GM12878 (cell line): ENCODE data around the gene DNAJC12. TPM values are rescaled to one million over a fixed set of nuclear protein-coding genes. Genes with fewer than 3 reads are reported as not detected.

ENCODE experiments used
- ATAC-seq: fragments of 200-7000 bp; cut with Tn5 transposase; 3 replicates; pipeline ENCODE4 v1.9.1; 2020; ENCODE audit warnings: mild to moderate bottlenecking, moderate library complexity
- BruUV-seq: library from RNA; stranded (reverse); fragments of 400-500 nt; replicated peaks from 2 replicates; lab custom pipeline; 2021; lab: Mats Ljungman, UMichigan
- CTCF ChIA-PET: fragments of 300-600 bp; sonication (Branson Sonifier 250); formaldehyde crosslinking; extraction: SDS; loops from one replicate; lab custom pipeline; 2021; ENCODE audit warnings: inconsistent platforms; lab: Yijun Ruan, JAX
- POLR2A ChIA-PET: fragments of 350-600 bp; formaldehyde crosslinking; extraction: SDS; loops from one replicate; lab custom pipeline; 2021; ENCODE audit warnings: inconsistent platforms; lab: Charles Lee
- RAD21 ChIA-PET: fragments of 300-600 bp; sonication (Branson Sonifier 250); formaldehyde crosslinking; loops from one replicate; lab custom pipeline; 2023; ENCODE audit warnings: antibody characterized with exemption; ENCODE audit not compliant: unreplicated experiment; lab: Charles Lee
- SMC1A ChIA-PET: fragments of 300-600 bp; sonication (Branson Sonifier 250); formaldehyde crosslinking; loops from one replicate; lab custom pipeline; 2023; ENCODE audit not compliant: unreplicated experiment, uncharacterized antibody; lab: Charles Lee
- DNase-seq: peaks from one replicate; pipeline ENCODE4 v3.0.0-alpha.2; 2011; ENCODE audit warnings: low read depth, low spot score
- FAIRE-seq: peaks from 3 replicates; lab custom pipeline; 2011; peaks lifted over from hg19 to GRCh38; lab: Jason Lieb, UNC
- H2AFZ ChIP-seq: 2 replicates; pipeline ENCODE4 v1.6.0; 2011; ENCODE audit warnings: low read depth, low read length, control low read depth; ENCODE audit not compliant: control insufficient read depth
- H3K27ac ChIP-seq: 2 replicates; pipeline ENCODE4 v1.5.1; 2011; ENCODE audit warnings: control low read depth; ENCODE audit not compliant: control insufficient read depth, insufficient read depth
- H3K27me3 ChIP-seq, 2 experiments: replicated peaks in 1 of 2; 2 replicates each; pipeline versions ENCODE4 v1.6.0 to v1.6.1; 2011; ENCODE audit warnings: low read length in 1 of 2; ENCODE audit not compliant: control insufficient read depth in 2 of 2, insufficient read depth in 2 of 2
- H3K36me3 ChIP-seq, 2 experiments: 2 replicates each; pipeline ENCODE4 v1.5.1; 2011; ENCODE audit warnings: low read length in 1 of 2; ENCODE audit not compliant: control insufficient read depth in 2 of 2, insufficient read depth in 2 of 2
- H3K4me1 ChIP-seq: 2 replicates; pipeline ENCODE4 v1.6.1; 2011; ENCODE audit warnings: mild to moderate bottlenecking, low read length, moderate library complexity, mixed read lengths; ENCODE audit not compliant: control insufficient read depth, insufficient read depth
- H3K4me2 ChIP-seq: 2 replicates; pipeline ENCODE4 v1.6.0; 2011; ENCODE audit warnings: control low read depth; ENCODE audit not compliant: control insufficient read depth, insufficient read depth
- H3K4me3 ChIP-seq: fragments of 200-600 bp; sonication (generic); 2 replicates; pipeline ENCODE4 v1.5.1; 2016
- H3K79me2 ChIP-seq: 2 replicates; pipeline ENCODE4 v1.6.0; 2011; ENCODE audit warnings: low read length; ENCODE audit not compliant: control insufficient read depth, insufficient read depth
- H3K9ac ChIP-seq: 2 replicates; pipeline ENCODE4 v1.8.0; 2011; ENCODE audit warnings: low read length, control low read depth, mixed read lengths; ENCODE audit not compliant: control insufficient read depth, insufficient read depth
- H3K9me3 ChIP-seq: replicated peaks from 3 replicates; pipeline ENCODE4 v1.5.1; 2011; ENCODE audit warnings: mild to moderate bottlenecking, low read length; ENCODE audit not compliant: control insufficient read depth, insufficient read depth
- H4K20me1 ChIP-seq: 2 replicates; pipeline ENCODE4 v1.6.0; 2011; ENCODE audit not compliant: control insufficient read depth, insufficient read depth
- BRCA1 ChIP-seq: IDR thresholded peaks from 2 replicates; pipeline ENCODE4 v1.6.1; 2011; ENCODE audit warnings: low read depth, low read length, improper control_type of control experiment
- CEBPB ChIP-seq, 2 experiments: fragments of 150-350 bp in 1 of 2; IDR thresholded peaks; 2 replicates each; pipeline ENCODE4 v1.6.1; 2012 to 2014; ENCODE audit warnings: low read depth in 2 of 2, low read length in 2 of 2, borderline replicate concordance in 1 of 2, inconsistent platforms in 1 of 2
- E2F8 ChIP-seq: fragments of 450-650 bp; IDR thresholded peaks from 2 replicates; pipeline ENCODE4 v1.6.1; 2018; ENCODE audit warnings: mild to moderate bottlenecking, low read depth, moderate library complexity; ENCODE audit not compliant: partially characterized antibody
- EED ChIP-seq: sonication (generic); IDR thresholded peaks from 2 replicates; pipeline ENCODE4 v1.6.1; 2016; ENCODE audit warnings: antibody characterized with exemption, low read depth
- ESRRA ChIP-seq: IDR thresholded peaks from 2 replicates; pipeline ENCODE4 v1.6.1; 2012; ENCODE audit warnings: mild to moderate bottlenecking, low read length, improper control_type of control experiment
- FOXK2 ChIP-seq: fragments of 450-650 bp; IDR thresholded peaks from 2 replicates; pipeline ENCODE4 v1.6.1; 2017; ENCODE audit warnings: mild to moderate bottlenecking, moderate library complexity
- HDGF ChIP-seq: fragments of 450-650 bp; IDR thresholded peaks from 2 replicates; pipeline ENCODE4 v1.6.1; 2016; ENCODE audit warnings: antibody characterized with exemption
- PML ChIP-seq: IDR thresholded peaks from 2 replicates; pipeline ENCODE4 v1.6.1; 2012; ENCODE audit warnings: low read length, inconsistent platforms
- POLR2A ChIP-seq: IDR thresholded peaks from 2 replicates; pipeline ENCODE4 v1.6.1; 2011; ENCODE audit warnings: low read depth, mild to moderate bottlenecking, low read length
- RCOR1 ChIP-seq: conservative IDR thresholded peaks from 2 replicates; pipeline ENCODE4 v1.6.1; 2012; ENCODE audit warnings: low read depth, low read length, improper control_type of control experiment
- SIX5 ChIP-seq: IDR thresholded peaks from 2 replicates; pipeline ENCODE4 v1.6.1; 2011; ENCODE audit warnings: mild to moderate bottlenecking, low read depth, low read length, moderate library complexity; ENCODE audit not compliant: severe bottlenecking
- STAT3 ChIP-seq: IDR thresholded peaks from 2 replicates; pipeline ENCODE4 v1.6.1; 2011; ENCODE audit warnings: low read depth, low read length, improper control_type of control experiment
- TCF7 ChIP-seq: IDR thresholded peaks from 2 replicates; pipeline ENCODE4 v1.6.1; 2014; ENCODE audit warnings: antibody characterized with exemption, borderline replicate concordance
- WRNIP1 ChIP-seq: IDR thresholded peaks from 2 replicates; pipeline ENCODE4 v1.6.1; 2011; ENCODE audit warnings: low read depth, low read length, improper control_type of control experiment, borderline replicate concordance
- ZBTB33 ChIP-seq: fragments of 450-650 bp; IDR thresholded peaks from 2 replicates; pipeline ENCODE4 v1.6.1; 2017; ENCODE audit warnings: mild to moderate bottlenecking
- ZZZ3 ChIP-seq: IDR thresholded peaks from 2 replicates; pipeline ENCODE4 v1.6.1; 2011; ENCODE audit warnings: low read depth; ENCODE audit not compliant: control insufficient read depth, insufficient read length
- WGBS: methylation state at CpG from one replicate; pipeline ENCODE4 v1.1.6; 2016; ENCODE audit warnings: low lambda C conversion rate; ENCODE audit not compliant: insufficient replicate concordance, insufficient coverage; ENCODE audit errors: missing lambda C conversion rate; 5-methylcytosine and 5-hydroxymethylcytosine counted together
- in situ Hi-C: fragments of 300-500 bp; cut with MboI; formaldehyde crosslinking; loops from 9 replicates; pipeline ENCODE4 v1.14.3; 2018; ENCODE audit warnings: mixed read lengths
- intact Hi-C: fragments of 100-400 bp; cut with micrococcal nuclease; formaldehyde crosslinking; loops from one replicate; pipeline ENCODE4 v1.14.2; 2022; ENCODE audit not compliant: unreplicated experiment
- polyA plus RNA-seq, 11 experiments: library from polyadenylated mRNA; depleted of rRNA in 4 of 11; unstranded in 6 of 11; stranded (reverse) in 5 of 11; fragments of >200 nt; fragmentation: Nextera tagmentation in 4 of 11; fragmentation: Illumina TruSeq in 1 of 11; extraction: Ambion mirVana in 4 of 11; extraction: Trizol in 1 of 11; gene quantifications; 1 replicate in 1 of 11; 2 replicates in 10 of 11; pipeline versions ENCODE4 v1.2.1 to v1.2.3, GENCODE V29; 2011 to 2016; ENCODE audit warnings: inconsistent platforms in 2 of 11, missing spikeins in 2 of 11, low read depth in 1 of 11
- total RNA-seq, 4 experiments: library from RNA; depleted of rRNA in 3 of 4; stranded (reverse); fragments of >200 nt in 3 of 4; fragmentation: Illumina TruSeq in 1 of 4; extraction: Trizol in 1 of 4; gene quantifications; 2 replicates each; pipeline versions ENCODE4 v1.2.1 to v1.2.3, GENCODE V29; 2013 to 2021
- TF ChIP-seq, protein P1 (sequence below): fragments of 150-350 bp; IDR thresholded peaks from 2 replicates; pipeline ENCODE4 v1.6.1; 2014; ENCODE audit warnings: mild to moderate bottlenecking, low read depth, low read length

The DNAJC12 gene
- total and polyA plus RNA-seq, 10 of the 15 experiments (the other 5 are each of a cell fraction or from before 2014, with no cell fraction given): 1.1 to 4.5 (median 3.0) TPM

- no peak for ATAC-seq
- H3K9ac ChIP-seq: no peak overlapping the region
- RAD21 ChIA-PET: no interaction called here
- no peaks in the 10 kb centered on the region for H3K9me3 ChIP-seq
- intact Hi-C loops (no loop called here), in situ Hi-C loops (no loop called here)
- no TSS peak for BruUV-seq
- no peaks in the 10 kb centered on the region for H3K4me1 ChIP-seq
- no peak overlapping the region for H3K4me3 ChIP-seq
- H3K36me3 ChIP-seq: no peaks in the 10 kb centered on the region
- no peak for TF ChIP-seq WRNIP1
- no peak for TF ChIP-seq HDGF
- no peak for TF ChIP-seq SIX5
- no peak for TF ChIP-seq CEBPB (IDR thresholded peaks at IDR 0.05; ENCODE audit: borderline replicate concordance in 1 of 2, low read depth in 2 of 2, low read length in 2 of 2)
- no peak for TF ChIP-seq STAT3
- no peak for TF ChIP-seq ZBTB33
- no peak for TF ChIP-seq TCF7
- TF ChIP-seq PML: no peak
- TF ChIP-seq ZZZ3: no peak
- no peak for TF ChIP-seq FOXK2
- TF ChIP-seq EED: no peak
- no peak for TF ChIP-seq RCOR1
- no peak for TF ChIP-seq E2F8
- no peak for TF ChIP-seq ESRRA
- TF ChIP-seq, protein P1, sequence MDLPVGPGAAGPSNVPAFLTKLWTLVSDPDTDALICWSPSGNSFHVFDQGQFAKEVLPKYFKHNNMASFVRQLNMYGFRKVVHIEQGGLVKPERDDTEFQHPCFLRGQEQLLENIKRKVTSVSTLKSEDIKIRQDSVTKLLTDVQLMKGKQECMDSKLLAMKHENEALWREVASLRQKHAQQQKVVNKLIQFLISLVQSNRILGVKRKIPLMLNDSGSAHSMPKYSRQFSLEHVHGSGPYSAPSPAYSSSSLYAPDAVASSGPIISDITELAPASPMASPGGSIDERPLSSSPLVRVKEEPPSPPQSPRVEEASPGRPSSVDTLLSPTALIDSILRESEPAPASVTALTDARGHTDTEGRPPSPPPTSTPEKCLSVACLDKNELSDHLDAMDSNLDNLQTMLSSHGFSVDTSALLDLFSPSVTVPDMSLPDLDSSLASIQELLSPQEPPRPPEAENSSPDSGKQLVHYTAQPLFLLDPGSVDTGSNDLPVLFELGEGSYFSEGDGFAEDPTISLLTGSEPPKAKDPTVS: no peak
- no peak for TF ChIP-seq BRCA1
- no peak for TF ChIP-seq POLR2A
- TF ChIP-seq, all 136 proteins: peak for 0
- no peak for FAIRE-seq
- H3K27ac ChIP-seq: no peak overlapping the region
- WGBS: 0% methylated on average over 2 of the region's 4 CpGs
- ChIA-PET CTCF (interaction anchor here (0.8 to 1.2 kb wide), 4 partner anchors 10 to 508 kb away, joined by 3 to 4 read pairs (median 3); no protein-coding TSS in a partner anchor), SMC1A (interaction anchor here (1.3 to 2.0 kb wide), 2 partner anchors 9 to 10 kb away, joined by 3 to 4 read pairs; no protein-coding TSS in a partner anchor), POLR2A (no interaction called here)
- H3K79me2 ChIP-seq: no peaks in the 10 kb centered on the region
- H2AFZ ChIP-seq: no peak overlapping the region
- no peaks in the 10 kb centered on the region for H4K20me1 ChIP-seq
- H3K27me3 ChIP-seq: no peaks in the 10 kb centered on the region
- H3K4me2 ChIP-seq: no peak overlapping the region
- no peak for DNase-seq
Observed at GRCh38 chr10:67794256-67794655, 43.7 kb downstream of the DNAJC12 start.
